ENCODE data around the gene ANXA6.

ANXA6 gene

DNA sequence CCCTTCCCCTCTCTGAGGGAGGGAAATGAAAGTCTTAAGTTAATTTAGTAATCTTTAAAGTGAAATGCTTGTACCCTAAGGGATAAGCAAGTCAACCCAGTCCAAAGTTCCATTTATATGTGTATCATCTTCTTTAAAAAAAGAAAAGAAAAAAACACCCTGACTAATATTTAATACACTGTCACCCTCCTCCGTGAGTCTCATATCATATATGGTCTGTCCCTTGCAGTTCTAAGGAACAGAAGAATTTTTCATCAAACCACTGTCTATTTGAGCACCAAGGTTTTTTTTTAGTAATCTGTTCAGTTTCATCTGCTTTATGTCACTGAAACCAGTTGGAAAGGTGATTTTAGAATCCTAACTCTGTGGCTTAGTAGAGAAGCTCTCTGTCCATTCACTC is 92.0 kb downstream of the ANXA6 start:
- no peak for DNase-seq (ENCODE audit: low read depth, low spot score)

GRCh38 chr5:151064916-151065499 is 92.6 kb downstream of the ANXA6 start:
- no peak for DNase-seq (ENCODE audit: low read depth, low spot score)

DNA sequence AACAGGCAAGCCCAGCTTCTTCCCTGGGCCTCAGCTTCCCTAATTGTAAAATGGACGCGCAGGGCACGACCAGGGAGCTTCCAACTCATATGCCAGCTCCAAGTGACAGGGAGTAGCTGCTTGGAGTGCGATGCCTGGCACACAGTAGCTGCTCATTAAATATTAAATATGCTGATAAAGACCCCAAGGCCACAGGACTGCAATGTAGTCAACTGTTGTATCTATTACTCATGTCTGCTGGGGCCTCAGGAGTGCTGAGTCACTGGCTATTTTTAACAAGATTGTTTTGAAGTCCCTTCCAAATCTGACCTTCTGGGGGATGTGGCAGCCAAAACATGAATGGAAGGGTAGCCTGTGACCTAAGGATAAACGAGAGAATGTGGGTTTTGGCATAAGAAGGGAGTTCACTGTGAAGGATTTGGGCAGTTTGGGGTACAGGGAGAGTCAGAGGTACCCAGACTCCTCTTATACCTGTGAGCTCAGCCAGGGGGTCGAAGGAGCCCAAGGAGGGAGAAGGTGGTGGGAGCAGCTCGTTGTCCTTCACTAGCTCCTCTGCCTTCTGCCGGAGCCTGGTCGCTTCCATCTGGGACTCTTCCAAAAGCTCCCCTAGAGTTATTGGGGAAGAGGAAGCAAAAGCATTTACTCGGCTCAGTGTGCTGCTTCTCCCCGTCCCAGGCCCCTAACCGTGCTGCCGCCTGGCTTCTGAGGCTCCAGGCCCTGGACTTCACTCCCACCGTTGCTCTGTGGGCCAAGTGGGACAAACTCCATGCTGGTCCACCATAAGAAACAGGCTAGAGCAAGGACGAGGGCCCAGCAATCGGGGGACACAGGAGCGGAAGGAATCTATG is 94.2 kb downstream of the ANXA6 start:
- DNase-seq (ENCODE audit: low read depth, low spot score), result no peak

GRCh38 chr5:151062405-151063141 is 95.0 kb downstream of the ANXA6 start:
- DNase-seq (ENCODE audit: low read depth, low spot score), result no peak

DNA sequence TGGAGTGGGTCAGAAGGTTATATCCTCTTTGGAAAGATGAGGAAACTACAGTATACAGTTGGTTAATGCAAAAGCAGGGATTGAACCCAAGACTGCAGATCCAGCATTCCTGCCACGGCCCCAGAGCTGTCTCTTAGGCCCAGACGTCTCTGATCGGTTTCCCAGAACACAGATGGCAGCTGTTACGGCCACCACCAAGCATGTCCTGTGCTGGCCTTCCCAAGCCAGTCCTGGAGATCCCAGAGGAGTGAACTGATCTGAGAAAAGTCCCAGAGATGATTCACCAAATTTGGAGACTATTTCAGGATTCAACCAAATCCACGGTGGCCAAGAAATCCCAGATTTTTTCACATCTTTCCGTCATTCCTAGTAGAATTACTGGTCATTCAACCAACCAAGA is 96.8 kb downstream of the ANXA6 start:
- no peak for DNase-seq (ENCODE audit: low read depth, low spot score)

- no peak for DNase-seq (ENCODE audit: low read depth, low spot score)
Observed at GRCh38 chr5:151058891-151059489, 98.6 kb downstream of the ANXA6 start.

GRCh38 chr5:151058301-151058700 is 99.3 kb downstream of the ANXA6 start:
- DNase-seq (ENCODE audit: low read depth, low spot score), result no peak

DNA sequence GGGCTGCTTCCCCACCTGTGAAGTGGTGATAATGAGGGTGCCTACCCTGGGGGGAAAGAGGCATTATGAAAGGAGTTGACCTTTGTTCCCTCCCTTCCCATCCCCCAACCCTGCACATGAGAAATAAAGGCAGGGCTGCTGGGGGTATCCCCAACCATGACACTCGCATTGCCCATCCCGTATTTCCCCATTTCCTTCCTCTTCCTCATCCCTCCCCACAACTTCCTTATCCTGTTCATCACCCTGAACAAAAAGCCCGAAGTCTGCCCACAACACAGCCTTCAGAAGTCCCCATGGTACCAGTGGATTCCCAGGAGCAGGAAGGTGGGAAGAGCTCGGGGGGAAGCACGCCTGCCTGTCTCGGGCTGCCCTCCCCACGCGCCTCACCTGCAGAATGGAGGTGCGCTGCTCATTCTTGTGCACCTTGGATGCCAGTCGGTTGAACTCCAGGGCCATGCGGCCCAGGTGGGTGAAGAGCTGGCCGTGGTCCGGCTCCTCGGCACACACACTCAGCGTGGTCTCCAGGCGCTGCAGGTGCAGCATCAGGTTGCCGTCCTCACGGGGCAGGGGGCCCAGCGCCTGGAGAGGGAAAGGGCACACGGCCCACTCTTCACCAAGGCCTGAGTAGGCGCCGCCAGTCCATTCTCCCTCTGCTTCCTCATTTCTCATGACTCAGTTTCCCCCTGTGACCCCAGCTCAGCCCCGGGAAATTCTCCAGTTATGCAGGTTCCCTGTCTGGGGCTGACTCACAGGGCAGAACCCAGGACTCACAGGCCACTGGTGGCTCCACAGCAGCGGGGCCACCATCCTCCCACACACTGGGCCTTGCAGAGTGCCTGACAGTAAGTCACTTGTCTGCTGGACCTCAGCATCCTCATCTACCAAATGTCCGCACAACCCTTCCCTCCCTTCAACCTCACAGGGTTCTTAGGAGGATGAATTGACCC is 100.9 kb downstream of the ANXA6 start:
- DNase-seq (ENCODE audit: low read depth, low spot score), result no peak

DNA sequence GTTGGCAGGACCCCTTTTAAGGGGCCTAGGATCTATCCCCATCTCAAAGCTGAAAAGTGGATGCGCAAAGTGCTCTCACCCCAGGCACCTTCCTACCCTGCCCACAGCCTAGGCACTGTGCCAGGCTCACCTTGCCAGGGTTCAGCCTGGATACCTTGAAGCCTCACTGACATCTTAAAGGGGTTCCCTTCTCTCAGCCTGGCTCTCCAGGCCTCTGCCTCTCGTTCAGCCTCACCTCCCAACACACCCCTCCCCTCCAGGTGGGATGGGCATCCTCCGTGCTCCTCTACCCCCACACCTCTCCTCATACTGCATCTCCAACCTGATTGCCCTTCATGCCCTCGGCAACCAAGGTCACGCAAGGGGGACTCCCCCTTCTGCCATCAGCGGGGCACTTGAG is 102.2 kb downstream of the ANXA6 start:
- DNase-seq (ENCODE audit: low read depth, low spot score), result no peak

GRCh38 chr5:151054709-151055108 is 102.9 kb downstream of the ANXA6 start:
- DNase-seq (ENCODE audit: low read depth, low spot score), result no peak

GRCh38 chr5:151053796-151054462 is 103.7 kb downstream of the ANXA6 start:
- DNase-seq (ENCODE audit: low read depth, low spot score), result no peak

DNA sequence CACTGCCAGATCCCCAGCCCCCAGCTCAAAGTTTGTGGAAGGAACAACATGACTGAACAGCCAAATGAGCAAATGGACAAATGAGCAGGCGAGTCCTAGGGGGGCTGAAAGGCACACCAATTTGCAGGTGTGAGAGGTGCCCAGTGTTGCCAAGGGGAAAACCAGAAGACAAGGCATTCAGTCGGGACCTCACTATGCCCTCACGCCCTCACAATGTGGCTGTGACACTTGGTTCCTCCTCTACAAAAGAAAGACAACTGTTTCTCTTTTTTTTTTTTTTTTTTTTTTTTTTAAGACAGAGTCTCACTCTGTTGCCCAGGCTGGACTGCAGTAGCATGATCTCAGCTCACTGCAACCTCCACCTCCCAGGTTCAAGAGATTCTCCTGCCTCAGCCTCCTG is 104.7 kb downstream of the ANXA6 start:
- DNase-seq (ENCODE audit: low read depth, low spot score), result no peak

- DNase-seq (ENCODE audit: low read depth, low spot score), result no peak
Observed at GRCh38 chr5:151051931-151052608, 105.5 kb downstream of the ANXA6 start.

- DNase-seq (ENCODE audit: low read depth, low spot score), result peak; percentile 85
Observed at GRCh38 chr5:151051066-151051930, 106.3 kb downstream of the ANXA6 start.
